CD14-positive monocyte (primary cell): Measurements from ENCODE around the gene CLEC4C. TPM values are rescaled to one million over a fixed set of nuclear protein-coding genes. Genes with fewer than 3 reads are reported as not detected.
"Not testable (repeated sequence)": the region's sequence is repeated elsewhere in the genome, so short reads cannot be mapped to it uniquely, and the experiment has no call there.

Experiments
- DNase-seq, 3 donors: peaks; one replicate each; pipeline ENCODE4 v3.0.0-alpha.2; 2011 to 2022
- H2AFZ ChIP-seq: 2 replicates; pipeline ENCODE4 v1.6.0; 2012; ENCODE audit warnings: mild to moderate bottlenecking, low read depth, low read length, inconsistent platforms; ENCODE audit not compliant: insufficient read depth, poor library complexity, severe bottlenecking
- H3K27ac ChIP-seq, 2 donors: 1 replicate in 1 of 2; 2 replicates in 1 of 2; pipeline ENCODE4 v1.5.1; 2012 to 2013; ENCODE audit warnings: low read length in 2 of 2, control low read depth in 1 of 2, inconsistent platforms in 1 of 2, low read depth in 1 of 2, mild to moderate bottlenecking in 1 of 2
- H3K27me3 ChIP-seq, 2 donors: one replicate each; pipeline versions ENCODE4 v1.6.0 to v1.6.1; 2011 to 2013; ENCODE audit warnings: low read length in 2 of 2; ENCODE audit not compliant: control insufficient read depth in 2 of 2, insufficient read depth in 2 of 2
- H3K36me3 ChIP-seq, 2 donors: replicated peaks in 1 of 2; 1 replicate in 1 of 2; 2 replicates in 1 of 2; pipeline versions ENCODE4 v1.5.1 to v1.6.1; 2012 to 2013; ENCODE audit warnings: low read length in 2 of 2, control low read depth in 1 of 2, inconsistent platforms in 1 of 2, mild to moderate bottlenecking in 1 of 2; ENCODE audit not compliant: insufficient read depth in 2 of 2, control insufficient read depth in 1 of 2
- H3K4me1 ChIP-seq, 2 donors: 1 replicate in 1 of 2; 2 replicates in 1 of 2; pipeline versions ENCODE4 v1.5.1 to v1.6.1; 2012 to 2013; ENCODE audit warnings: low read length in 2 of 2, control low read depth in 1 of 2, inconsistent platforms in 1 of 2, mild to moderate bottlenecking in 1 of 2, moderate library complexity in 1 of 2; ENCODE audit not compliant: insufficient read depth in 2 of 2, control insufficient read depth in 1 of 2
- H3K4me2 ChIP-seq: replicated peaks from 2 replicates; pipeline ENCODE3; 2012; ENCODE audit warnings: low read length, moderate library complexity, mild to moderate bottlenecking; ENCODE audit not compliant: poor library complexity, severe bottlenecking; ENCODE audit errors: extremely low read depth
- H3K4me3 ChIP-seq, 3 experiments: fragments of 200-600 bp in 1 of 3; sonication (generic) in 1 of 3; replicated peaks in 1 of 3; 1 replicate in 2 of 3; 2 replicates in 1 of 3; pipeline ENCODE4 v1.5.1; 2011 to 2013; ENCODE audit warnings: low read length in 3 of 3, mild to moderate bottlenecking in 3 of 3, control low read depth in 2 of 3, low read depth in 2 of 3, inconsistent platforms in 1 of 3, moderate library complexity in 1 of 3
- H3K79me2 ChIP-seq: 2 replicates; pipeline ENCODE4 v1.6.0; 2012; ENCODE audit warnings: mild to moderate bottlenecking, control low read depth, inconsistent platforms, low read length, moderate library complexity; ENCODE audit not compliant: insufficient read depth
- H3K9ac ChIP-seq: 2 replicates; pipeline ENCODE4 v1.6.0; 2017; ENCODE audit warnings: low read length, mild to moderate bottlenecking; ENCODE audit not compliant: insufficient read depth, poor library complexity, severe bottlenecking
- H3K9me3 ChIP-seq, 2 donors: replicated peaks in 1 of 2; 1 replicate in 1 of 2; 2 replicates in 1 of 2; pipeline versions ENCODE4 v1.5.1 to v1.6.1; 2012 to 2013; ENCODE audit warnings: low read length in 2 of 2, control low read depth in 1 of 2; ENCODE audit not compliant: control insufficient read depth in 1 of 2, insufficient read depth in 1 of 2
- H4K20me1 ChIP-seq: 2 replicates; pipeline ENCODE4 v1.6.0; 2012; ENCODE audit warnings: mild to moderate bottlenecking, low read length, control low read depth, moderate library complexity; ENCODE audit not compliant: insufficient read depth
- H3K27ac Mint-ChIP-seq, 7 donors: one replicate each; pipeline ENCODE4 v1.8.0; 2020; ENCODE audit warnings: mild to moderate bottlenecking in 7 of 7, mixed read lengths in 7 of 7, moderate library complexity in 6 of 7, inconsistent platforms in 2 of 7
- H3K27me3 Mint-ChIP-seq, 3 donors: one replicate each; pipeline ENCODE4 v1.8.0; 2021 to 2022; ENCODE audit warnings: low read depth in 3 of 3, mild to moderate bottlenecking in 3 of 3, mixed read lengths in 3 of 3, moderate library complexity in 3 of 3, inconsistent platforms in 1 of 3
- H3K36me3 Mint-ChIP-seq, 2 donors: one replicate each; pipeline ENCODE4 v1.8.0; 2020; ENCODE audit warnings: mixed read lengths in 2 of 2, inconsistent platforms in 1 of 2, mild to moderate bottlenecking in 1 of 2
- H3K4me1 Mint-ChIP-seq: one replicate; pipeline ENCODE4 v1.8.0; 2020; ENCODE audit warnings: mild to moderate bottlenecking, mixed read lengths
- H3K4me3 Mint-ChIP-seq, 2 donors: one replicate each; pipeline ENCODE4 v1.8.0; 2020; ENCODE audit warnings: mild to moderate bottlenecking in 2 of 2, mixed read lengths in 2 of 2, moderate library complexity in 1 of 2
- H3K9me3 Mint-ChIP-seq, 7 donors: one replicate each; pipeline ENCODE4 v1.8.0; 2020 to 2022; ENCODE audit warnings: mixed read lengths in 7 of 7, mild to moderate bottlenecking in 6 of 7, moderate library complexity in 6 of 7, inconsistent platforms in 2 of 7
- CTCF ChIP-seq: fragments of 200-600 bp; IDR thresholded peaks from one replicate; pipeline ENCODE4 v1.8.0; 2022; ENCODE audit warnings: antibody characterized with exemption, mild to moderate bottlenecking
- WGBS: methylation state at CpG from one replicate; pipeline ENCODE4 v1.1.5; 2013; ENCODE audit warnings: missing lambda C conversion rate; ENCODE audit not compliant: insufficient coverage; 5-methylcytosine and 5-hydroxymethylcytosine counted together
- intact Hi-C, 2 donors: fragments of 100-400 bp; cut with micrococcal nuclease; formaldehyde crosslinking; loops; one replicate each; pipeline versions ENCODE4 v1.15.0 to v1.15.1; 2023
- polyA plus RNA-seq, 3 donors: library from polyadenylated mRNA; depleted of rRNA in 1 of 3; unstranded in 2 of 3; stranded (reverse) in 1 of 3; fragments of 300-500 nt in 2 of 3; fragments of >200 nt in 1 of 3; fragmentation: Illumina TruSeq in 2 of 3; gene quantifications; 1 replicate in 2 of 3; 2 replicates in 1 of 3; pipeline ENCODE4 v1.2.3, GENCODE V29; 2012 to 2021

The CLEC4C gene
- polyA plus RNA-seq, 3 donors, result 0.54 to 1.4 TPM; not detected in 1

GRCh38 chr12:7756993-7757392, 9.8 kb upstream of the CLEC4C start:
- TF ChIP-seq CTCF, result no peak
- H3K9me3 Mint-ChIP-seq, result no peaks in the 10 kb centered on the region
- 80% methylated on average over 1 of the region's 2 CpGs for WGBS
- Histone ChIP-seq H3K79me2 (no peaks in the 10 kb centered on the region), H3K9ac (no peak overlapping the region), H3K27me3 (no peaks in the 10 kb centered on the region), H3K4me3 (no peak overlapping the region), H2AFZ (no peak overlapping the region), H4K20me1 (no peaks in the 10 kb centered on the region), H3K27ac (no peak overlapping the region), H3K4me1 (peaks cover 34 to 36% of the 10 kb centered on the region in 2 donors), H3K9me3 (no peaks in the 10 kb centered on the region), H3K36me3 (no peaks in the 10 kb centered on the region), H3K4me2 (no peak overlapping the region)
- H3K27ac Mint-ChIP-seq, result no peak overlapping the region
- no peak for DNase-seq
- H3K36me3 Mint-ChIP-seq, result no peaks in the 10 kb centered on the region
- peaks cover 0 to 2% (median 0%) of the 10 kb centered on the region in 3 donors for H3K27me3 Mint-ChIP-seq
- peaks cover 46% of the 10 kb centered on the region for H3K4me1 Mint-ChIP-seq
- intact Hi-C loops, result no loop called here
- no peak overlapping the region for H3K4me3 Mint-ChIP-seq

GRCh38 chr12:7755668-7756067, 8.5 kb upstream of the CLEC4C start:
- H3K36me3 ChIP-seq, DNase-seq, H3K79me2 ChIP-seq, H3K27me3 ChIP-seq, H3K4me2 ChIP-seq, H3K9me3 Mint-ChIP-seq, H3K27ac Mint-ChIP-seq, H4K20me1 ChIP-seq, H3K9ac ChIP-seq, intact Hi-C loops, H3K27me3 Mint-ChIP-seq, H3K27ac ChIP-seq, H3K36me3 Mint-ChIP-seq, H3K9me3 ChIP-seq, H3K4me3 ChIP-seq: not testable (repeated sequence)
- 77% methylated on average over 8 of the region's 9 CpGs for WGBS
- Mint-ChIP-seq H3K4me3 (peak overlapping the region; percentile 45 to 55), H3K4me1 (peaks cover 48% of the 10 kb centered on the region)
- Histone ChIP-seq H3K4me1 (peaks cover 34 to 36% of the 10 kb centered on the region in 2 donors), H2AFZ (peak overlapping the region; percentile 29)

DNA sequence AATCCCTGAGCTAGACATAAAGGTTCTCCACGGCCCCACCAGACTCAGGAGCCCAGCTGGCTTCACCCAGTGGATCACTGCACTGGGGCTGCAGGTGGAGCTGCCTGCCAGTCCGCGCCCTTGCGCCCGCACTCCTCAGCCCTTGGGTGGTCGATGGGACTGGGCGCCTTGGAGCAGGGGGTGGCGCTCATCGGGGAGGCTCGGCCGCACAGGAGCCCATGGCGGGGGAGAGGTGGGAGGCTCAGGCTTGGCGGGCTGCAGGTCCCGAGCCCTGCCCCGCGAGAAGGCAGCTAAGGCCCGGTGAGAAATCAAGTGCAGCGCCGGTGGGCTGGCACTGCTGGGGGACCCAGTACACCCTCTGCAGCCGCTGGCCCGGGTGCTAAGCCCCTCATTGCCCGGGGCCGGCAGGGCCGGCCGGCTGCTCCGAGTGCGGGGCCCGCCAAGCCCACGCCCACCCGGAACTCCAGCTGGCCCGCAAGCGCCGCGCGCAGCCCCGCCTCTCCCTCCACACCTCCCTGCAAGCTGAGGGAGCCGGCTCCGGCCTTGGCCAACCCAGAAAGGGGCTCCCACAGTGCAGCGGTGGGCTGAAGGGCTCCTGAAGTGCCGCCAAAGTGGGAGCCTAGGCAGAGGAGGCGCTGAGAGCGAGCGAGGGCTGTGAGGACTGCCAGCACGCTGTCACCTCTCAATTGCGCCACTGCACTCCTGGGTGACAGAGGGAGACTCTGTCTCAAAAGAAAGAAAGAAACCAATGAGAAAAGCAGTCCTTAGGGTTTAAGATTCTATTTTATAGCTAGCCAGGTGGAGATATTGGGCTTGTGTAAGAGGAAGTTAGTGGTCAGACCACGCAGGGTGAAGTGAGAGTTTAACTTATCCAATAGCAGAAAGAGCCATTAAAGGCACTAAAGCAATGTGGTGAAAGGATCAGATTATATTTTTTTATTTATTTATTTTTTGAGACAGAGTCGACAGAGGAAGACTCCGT, 5.1 kb upstream of the CLEC4C start:
- peak overlapping the region in 1 of 2 donors; percentile 80 for H3K4me3 Mint-ChIP-seq
- DNase-seq, result peak; percentile 4 to 44 (median 6)
- 77% methylated on average over 29 of the region's 48 CpGs for WGBS

More for the DNA sequence above, 5.1 kb upstream of the CLEC4C start:
- H3K27ac ChIP-seq, intact Hi-C loops, H2AFZ ChIP-seq, H3K36me3 Mint-ChIP-seq, H3K27me3 Mint-ChIP-seq, H3K36me3 ChIP-seq, H3K9ac ChIP-seq, H3K79me2 ChIP-seq, H3K4me2 ChIP-seq, H3K27me3 ChIP-seq, H3K4me3 ChIP-seq, H4K20me1 ChIP-seq, H3K9me3 ChIP-seq, H3K9me3 Mint-ChIP-seq: not testable (repeated sequence)
- H3K4me1 ChIP-seq, result peaks cover 24 to 31% of the 10 kb centered on the region in 2 donors
- Mint-ChIP-seq H3K4me1 (peaks cover 46% of the 10 kb centered on the region), H3K27ac (peak overlapping the region in 1 of 7 donors; percentile 2)
